DOHH2 (cell line): Measurements from ENCODE around the gene PPP2R3A.
"Not testable (repeated sequence)": the region's sequence is repeated elsewhere in the genome, so short reads cannot be mapped to it uniquely, and the experiment has no call there.

Experiments
- CTCF ChIP-seq: fragments of 200-600 bp; sonication (generic); IDR thresholded peaks from one replicate; pipeline ENCODE4 v1.5.1; 2014; ENCODE audit warnings: antibody characterized with exemption, mild to moderate bottlenecking, low read depth, low read length; ENCODE audit not compliant: poor library complexity, severe bottlenecking
- EZH2phosphoT487 ChIP-seq: fragments of 200-600 bp; sonication (generic); IDR thresholded peaks from 2 replicates; pipeline ENCODE4 v1.6.1; 2017; ENCODE audit warnings: borderline replicate concordance, mild to moderate bottlenecking, antibody characterized with exemption, low read length, moderate library complexity, mixed read lengths

GRCh38 chr3:136168236-136168635, 202.7 kb downstream of the PPP2R3A start:
- not testable (repeated sequence) for TF ChIP-seq CTCF, EZH2phosphoT487
